Stimulated activated CD8-positive, alpha-beta memory T cell treated with anti-CD3 and anti-CD28 coated beads, Interleukin-7, amount 100 ng/mL, for 1 hour (primary cell): ENCODE results near the gene LYL1.
"Not testable (repeated sequence)": the region's sequence is repeated elsewhere in the genome, so short reads cannot be mapped to it uniquely, and the experiment has no call there.

Experiments used
- DNase-seq, 2 donors: peaks; one replicate each; pipeline ENCODE4 v3.0.0-alpha.2; 2020; ENCODE audit warnings: low read depth in 2 of 2

The LYL1 gene

GRCh38 chr19:13102666-13103580 is at the start of gene LYL1:
Gene LYL1 (minus strand): TSS chr19:13102858. CDS start chr19:13101171, 1,687 bp downstream.
- DNase-seq: no peak

GRCh38 chr19:13151605-13152355 is 49.1 kb upstream of the LYL1 start:
- peak; percentile 91 to 93 for DNase-seq

- DNase-seq: no peak
Observed at GRCh38 chr19:13150931-13151604, 48.4 kb upstream of the LYL1 start.

GRCh38 chr19:13150187-13150930 is 47.7 kb upstream of the LYL1 start, which contains the start of the genes IER2 and STX10:
Gene IER2 (plus strand): TSS chr19:13150411. CDS start chr19:13153187, 2,776 bp downstream.
Gene STX10 (minus strand): TSS chr19:13150375. CDS start chr19:13150173, 202 bp downstream.
- peak; percentile 84 to 88 for DNase-seq

GRCh38 chr19:13149628-13150186 is 47.0 kb upstream of the LYL1 start:
- DNase-seq: no peak

GRCh38 chr19:13149173-13149627 is 46.5 kb upstream of the LYL1 start:
- not testable (repeated sequence) for DNase-seq

- no peak for DNase-seq
Observed at GRCh38 chr19:13146763-13147563, 44.3 kb upstream of the LYL1 start.

GRCh38 chr19:13139633-13140311 is 37.1 kb upstream of the LYL1 start:
- DNase-seq: no peak

GRCh38 chr19:13138916-13139198 is 36.2 kb upstream of the LYL1 start:
- no peak for DNase-seq

GRCh38 chr19:13138171-13138915 is 35.7 kb upstream of the LYL1 start:
- DNase-seq: no peak

GRCh38 chr19:13137290-13137794 is 34.7 kb upstream of the LYL1 start:
- no peak for DNase-seq

GRCh38 chr19:13135068-13136062 is 32.7 kb upstream of the LYL1 start:
- no peak for DNase-seq

GRCh38 chr19:13134626-13135025 is 32.0 kb upstream of the LYL1 start:
- no peak for DNase-seq

GRCh38 chr19:13133241-13133870 is 30.7 kb upstream of the LYL1 start:
- DNase-seq: no peak

GRCh38 chr19:13132471-13133180 is 30.0 kb upstream of the LYL1 start:
- DNase-seq: no peak

GRCh38 chr19:13130886-13131490 is 28.3 kb upstream of the LYL1 start:
- DNase-seq: no peak
